Islet precursor cell (in vitro differentiated cells): ENCODE results near the gene WDFY3.

Experiments
- DNase-seq: peaks from one replicate; pipeline ENCODE4 v3.0.0-alpha.2; 2018

The WDFY3 gene

DNA sequence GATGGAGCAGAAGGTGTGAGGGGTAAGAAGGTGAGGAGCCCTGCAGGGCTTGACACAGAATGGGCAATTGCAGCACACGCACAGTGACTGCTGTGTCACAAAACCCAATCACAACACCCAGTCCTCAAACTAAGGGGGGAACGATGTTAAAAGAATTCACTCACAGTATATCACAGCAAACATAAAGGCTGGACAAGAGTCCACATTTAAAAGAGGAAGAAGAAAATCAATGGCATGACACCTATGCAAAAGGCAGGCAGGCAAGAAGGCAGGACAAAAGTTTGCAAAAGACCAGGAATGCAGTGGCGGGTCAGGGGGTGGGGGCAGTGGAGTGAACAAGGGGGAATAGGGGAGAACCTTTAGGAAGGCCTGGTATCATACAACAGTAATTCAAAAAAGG, 305.9 kb downstream of the WDFY3 start:
- no peak for DNase-seq

DNA sequence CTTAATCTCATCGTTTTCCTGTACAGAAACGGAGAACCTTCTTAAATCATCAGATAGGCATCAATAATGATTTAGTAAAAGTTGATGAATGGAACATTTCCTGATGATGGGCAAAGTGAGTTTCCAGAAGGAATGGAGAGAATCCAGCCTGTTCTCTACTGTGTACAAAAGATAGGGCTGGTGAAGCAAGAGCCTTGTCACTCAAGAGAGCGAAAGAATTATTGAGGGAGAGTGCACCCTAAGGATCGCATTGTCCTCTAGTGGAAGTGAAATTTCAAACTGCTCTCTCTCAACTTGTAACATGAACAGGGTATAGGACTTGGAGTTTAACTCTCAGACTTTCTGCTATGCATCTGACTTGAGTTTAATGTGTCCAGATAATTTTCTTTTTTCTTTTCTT, 314.0 kb downstream of the WDFY3 start:
- DNase-seq: no peak

DNA sequence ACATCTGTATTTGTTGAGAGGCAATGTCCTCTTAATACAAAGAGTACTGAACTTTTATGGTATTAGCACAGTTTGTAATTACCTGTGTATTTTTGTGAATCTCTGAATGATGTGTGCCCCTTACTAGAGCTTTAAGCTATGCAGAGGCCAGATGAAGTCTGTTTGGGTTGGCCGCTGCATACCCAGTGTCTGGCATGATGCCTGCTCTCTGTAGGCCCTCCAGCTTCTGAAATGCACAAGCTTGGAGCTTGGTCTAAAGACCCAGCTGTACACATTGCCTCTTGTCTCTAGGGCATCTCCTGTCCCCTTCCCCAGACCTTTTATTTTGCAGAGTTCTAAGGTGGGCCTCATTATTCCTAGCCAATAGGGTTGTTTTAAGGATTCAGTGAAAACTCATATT, 315.0 kb downstream of the WDFY3 start:
- DNase-seq: no peak

DNA sequence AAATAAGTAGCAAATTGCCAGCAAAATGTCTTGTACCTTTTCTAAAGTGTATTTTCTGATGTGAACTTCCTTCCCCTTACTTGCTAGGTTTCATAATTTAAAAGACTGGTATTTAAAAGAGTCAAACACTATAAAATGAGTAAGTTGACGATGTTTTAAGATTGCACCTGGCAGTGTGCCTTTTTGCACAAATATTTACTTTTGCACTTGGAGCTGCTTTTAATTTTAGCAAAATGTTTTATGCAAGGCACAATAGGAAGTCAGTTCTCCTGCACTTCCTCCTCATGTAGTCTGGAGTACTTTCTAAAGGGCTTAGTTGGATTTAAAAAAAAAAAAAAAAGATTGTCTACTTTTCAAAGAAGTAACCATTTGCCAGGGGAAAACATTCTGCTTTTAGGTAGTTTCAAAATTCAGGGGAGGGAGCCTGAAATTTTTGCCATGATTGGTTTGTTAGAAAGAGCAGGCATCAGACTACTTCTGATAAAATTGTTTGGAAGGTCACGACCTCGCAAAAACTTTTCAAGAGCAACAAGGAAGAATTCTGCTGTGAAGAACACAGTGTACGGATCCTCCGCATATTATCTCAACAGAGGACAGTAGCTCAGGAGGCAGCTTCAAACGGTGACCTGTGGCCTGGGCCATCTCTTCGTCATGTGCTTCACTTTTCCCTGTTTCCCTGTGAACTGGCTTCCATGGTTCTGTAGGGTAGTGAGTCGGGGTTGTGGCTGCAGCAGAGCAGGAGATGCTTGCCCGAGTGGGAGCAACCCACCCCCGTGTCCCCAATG, 317.4 kb downstream of the WDFY3 start:
- DNase-seq: no peak

DNA sequence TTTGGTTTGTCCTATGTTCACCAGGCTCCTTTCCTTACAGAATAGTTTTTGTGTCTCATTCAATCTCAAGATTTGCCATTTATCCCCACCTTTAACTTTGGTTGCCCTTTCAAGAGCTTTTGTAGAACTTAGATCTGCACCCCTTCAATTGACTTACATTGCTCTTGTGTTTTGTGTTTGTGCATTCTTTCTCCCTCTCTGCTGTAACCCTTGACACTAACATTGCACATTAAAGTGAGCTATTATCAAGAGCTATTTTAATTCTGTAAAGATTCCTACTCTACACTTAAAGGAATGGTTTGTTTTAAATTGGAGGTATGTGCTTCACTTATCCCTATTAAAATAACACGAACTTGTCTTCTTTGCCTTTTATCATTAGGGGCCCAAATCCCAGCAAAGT, 318.3 kb downstream of the WDFY3 start:
- DNase-seq: no peak

DNA sequence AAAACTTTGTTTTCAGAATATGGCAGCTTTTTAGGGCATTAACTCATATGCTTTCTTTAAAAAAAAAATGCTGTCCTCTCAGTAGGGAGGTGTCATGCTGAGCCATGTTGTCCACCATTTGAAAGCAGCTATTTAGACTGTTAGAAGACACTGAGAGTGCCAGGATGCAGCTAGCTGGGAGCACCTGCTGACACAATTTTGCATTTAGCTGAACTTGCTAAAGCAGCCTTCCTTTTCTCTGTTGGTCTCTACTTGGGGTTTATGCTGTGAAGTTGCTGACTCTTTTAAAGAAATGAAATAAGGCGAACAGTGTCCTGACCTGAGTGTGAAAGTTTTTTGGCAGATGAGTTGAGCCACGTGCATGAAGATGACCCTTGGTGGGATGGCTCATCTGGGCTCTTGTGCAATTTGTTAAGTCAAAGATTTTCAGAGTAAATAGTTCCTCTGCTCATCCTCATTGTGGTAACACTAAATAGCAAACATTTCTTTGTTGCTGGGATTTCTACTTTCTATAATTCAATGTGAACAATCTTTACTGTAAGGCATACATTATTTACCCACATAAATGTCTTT, 319.1 kb downstream of the WDFY3 start:
- DNase-seq: no peak

DNA sequence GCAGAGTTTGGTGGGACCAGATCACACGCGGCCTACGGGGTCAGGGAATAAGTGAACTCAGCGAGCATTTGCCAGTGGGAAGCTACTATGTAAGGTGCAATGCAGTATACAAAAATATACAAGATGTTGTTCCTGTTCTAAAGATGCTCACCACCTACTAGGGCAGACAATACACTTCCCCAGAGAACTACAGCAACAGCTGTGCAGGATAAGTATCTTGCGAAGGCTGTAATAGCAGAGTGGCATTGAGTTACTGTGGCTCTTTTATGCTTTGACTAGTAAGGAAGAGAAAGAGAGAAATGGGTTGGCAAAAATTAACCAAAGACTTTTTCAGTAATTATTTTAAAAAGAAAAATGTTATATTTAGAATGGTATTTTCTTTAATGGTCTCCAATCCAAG, 322.4 kb downstream of the WDFY3 start:
- DNase-seq: no peak

DNA sequence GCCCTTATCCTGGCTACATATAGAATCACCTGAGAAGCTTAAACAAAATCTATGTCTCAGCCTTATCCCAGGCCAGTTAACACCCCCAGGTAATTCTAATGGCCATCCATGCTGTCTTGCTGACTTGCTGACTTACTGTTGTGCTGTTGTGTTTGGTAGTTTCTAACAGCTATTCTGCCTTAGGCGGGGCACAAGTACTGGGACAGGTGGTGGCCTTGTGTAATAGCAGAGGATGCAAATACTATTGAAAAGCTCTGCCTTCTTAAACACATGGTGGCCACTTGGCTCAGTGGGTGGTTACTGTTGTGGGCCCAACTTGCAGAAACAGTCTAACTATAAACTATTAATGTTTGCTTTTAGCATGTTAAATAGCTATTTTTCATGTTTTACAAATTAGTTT, 327.3 kb downstream of the WDFY3 start:
- DNase-seq: no peak

DNA sequence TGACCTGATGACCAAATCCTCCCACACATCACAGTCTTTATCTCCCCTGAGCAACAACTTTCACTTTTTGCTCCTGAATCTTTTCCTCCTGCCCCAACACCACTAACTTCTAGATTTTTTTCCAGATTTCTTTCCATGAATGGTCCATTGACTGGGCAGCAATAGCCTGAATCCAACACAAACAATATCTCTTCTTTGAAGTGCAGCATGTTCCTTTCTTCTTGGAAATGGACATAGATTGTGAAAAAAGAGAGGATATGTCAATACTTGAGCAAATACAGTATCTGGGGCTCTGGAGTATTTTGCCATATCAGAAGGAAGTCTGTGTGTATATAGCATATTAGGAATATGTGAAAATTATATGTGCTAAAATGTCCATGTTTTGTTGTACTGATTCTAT, 328.4 kb downstream of the WDFY3 start:
- DNase-seq: no peak

DNA sequence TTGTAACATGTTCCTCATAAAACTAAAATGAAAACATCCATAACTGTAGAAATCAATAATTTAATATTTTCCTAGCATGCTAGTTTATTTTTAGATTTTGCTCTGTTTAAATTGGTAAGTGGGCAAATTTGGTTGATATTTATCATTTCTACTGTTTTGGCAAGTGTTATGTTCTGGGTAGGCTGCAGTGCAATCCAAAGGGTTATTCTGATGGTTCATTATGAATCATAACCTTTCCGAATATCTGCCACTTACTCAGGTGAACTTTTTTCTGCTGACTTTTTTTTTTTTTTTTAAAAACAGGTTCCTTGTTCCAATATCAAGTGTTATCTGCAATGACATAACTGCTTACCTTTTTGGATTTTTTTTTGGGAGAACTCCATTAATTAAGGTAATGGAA, 331.5 kb downstream of the WDFY3 start:
- no peak for DNase-seq

DNA sequence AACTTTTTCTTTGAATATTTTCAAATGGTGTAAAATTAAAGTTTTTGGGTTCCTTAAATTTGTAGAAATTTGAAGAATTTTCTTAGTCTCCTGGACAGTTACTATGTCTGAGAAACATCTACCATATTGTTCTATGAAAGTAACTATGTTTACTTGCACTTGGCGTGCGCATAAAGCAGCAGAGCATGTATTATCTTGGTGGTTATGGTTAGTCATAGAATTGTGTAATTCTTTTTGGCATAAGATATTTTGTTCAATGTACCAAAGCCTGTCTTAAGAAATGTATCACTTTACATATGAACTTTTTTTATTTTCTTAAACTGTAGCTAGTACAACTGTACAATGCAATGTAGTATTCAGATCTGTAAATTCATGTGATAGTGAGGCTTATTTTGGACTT, 334.4 kb downstream of the WDFY3 start:
- DNase-seq: no peak

DNA sequence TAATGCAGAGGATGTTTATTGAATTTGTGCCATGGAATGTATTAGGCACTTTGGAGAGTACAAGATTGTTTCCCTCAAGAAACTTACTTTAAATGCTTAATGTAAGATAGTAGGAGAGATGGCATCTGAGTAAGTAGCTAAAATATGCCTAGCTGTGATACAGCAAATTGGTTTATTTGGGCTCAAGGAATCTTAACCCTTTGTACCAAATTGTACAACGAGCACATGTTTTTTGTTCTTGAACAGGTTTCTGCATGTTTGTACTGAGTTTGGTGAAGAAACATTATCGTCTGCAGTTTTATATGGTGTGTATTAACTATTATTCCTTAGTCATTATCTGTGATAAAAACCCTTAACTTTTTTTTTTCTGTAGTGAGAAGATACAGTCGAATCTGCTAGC, 334.9 kb downstream of the WDFY3 start:
- no peak for DNase-seq

DNA sequence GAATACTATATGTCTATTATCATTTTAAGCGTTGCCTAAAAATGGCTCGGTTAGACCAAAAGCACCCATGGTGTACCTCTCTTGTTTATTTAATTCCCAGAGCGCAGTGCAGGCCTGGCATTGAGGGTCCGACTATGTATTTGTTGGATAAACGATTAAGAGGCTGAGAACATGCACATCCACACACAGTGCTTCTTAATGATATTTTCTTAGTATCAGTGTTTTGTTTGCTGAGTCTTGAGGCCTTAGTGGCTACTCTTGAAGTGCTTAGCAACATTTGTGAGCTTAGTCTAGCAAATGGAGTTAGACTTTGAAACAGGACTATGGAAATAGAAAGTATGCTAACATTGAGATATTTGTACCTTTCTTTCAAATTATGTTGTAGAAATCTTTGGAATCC, 339.8 kb downstream of the WDFY3 start:
- DNase-seq: no peak

DNA sequence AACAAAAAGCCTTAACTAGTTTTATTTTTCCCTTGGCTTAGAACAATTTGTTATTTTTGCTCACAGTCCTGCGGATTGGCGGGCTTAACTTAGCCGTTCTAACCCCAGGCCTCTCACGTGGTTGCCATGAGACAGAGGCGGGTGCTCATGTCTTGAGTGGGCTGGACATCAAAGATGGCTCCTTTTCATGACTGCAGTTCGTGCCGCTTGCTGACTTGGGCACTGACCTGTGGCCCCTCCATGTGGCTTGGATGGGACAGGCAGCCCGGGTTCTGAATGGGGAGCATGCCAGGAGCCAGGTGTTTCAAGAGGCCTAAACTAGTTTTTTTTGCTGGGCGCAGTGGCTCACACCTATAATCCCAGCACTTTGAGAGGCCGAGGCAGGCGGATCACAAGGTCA, 342.8 kb downstream of the WDFY3 start:
- DNase-seq: no peak

DNA sequence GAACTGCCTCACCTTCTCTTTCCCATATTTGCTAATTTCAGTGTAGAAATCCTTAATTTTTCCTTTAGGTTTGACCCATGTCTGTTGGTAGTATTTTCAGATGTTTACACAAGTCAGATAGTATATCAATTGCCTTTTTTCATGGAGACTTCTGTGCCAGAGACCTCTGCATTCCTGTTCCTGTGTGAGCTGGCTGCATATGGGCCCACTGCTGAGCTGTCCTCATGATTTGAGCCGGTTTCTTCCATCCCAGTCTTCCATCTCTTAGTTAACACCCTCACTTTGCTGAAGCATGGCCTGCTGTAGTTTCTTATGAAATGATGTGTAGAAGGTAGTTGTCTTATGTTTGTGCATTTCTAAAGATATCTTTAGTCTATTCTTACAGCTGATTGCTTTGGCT, 343.5 kb downstream of the WDFY3 start:
- DNase-seq: no peak
